ENCODE data around the gene DCLRE1C. TPM values are rescaled to one million over a fixed set of nuclear protein-coding genes. Genes with fewer than 3 reads are reported as not detected.
"Not testable (repeated sequence)": the region's sequence is repeated elsewhere in the genome, so short reads cannot be mapped to it uniquely, and the experiment has no call there.

The DCLRE1C gene
- total RNA-seq, 1 donor from 2014 or later, result 7.4 TPM

DNA sequence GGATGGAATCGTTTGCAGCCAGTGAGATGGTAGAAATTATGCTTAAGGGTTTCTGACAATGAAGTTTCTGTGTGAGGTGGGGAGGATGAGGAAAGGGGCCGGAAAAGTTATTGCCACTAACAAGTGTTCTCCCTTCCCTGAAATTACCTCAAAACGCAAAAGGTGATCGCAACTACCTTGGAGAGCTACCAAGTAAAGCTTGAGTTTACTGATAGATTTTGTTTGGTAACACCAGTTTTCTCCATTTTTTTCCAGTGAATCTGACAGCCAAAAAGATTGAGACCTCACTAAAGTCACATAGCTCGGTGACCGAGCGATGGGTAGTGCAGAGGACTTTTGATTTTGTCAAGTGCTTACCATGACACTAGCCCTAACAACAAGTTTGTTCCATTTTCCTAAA lies 73.7 kb downstream of the DCLRE1C start:
- peak; percentile 8 for DNase-seq

DNA sequence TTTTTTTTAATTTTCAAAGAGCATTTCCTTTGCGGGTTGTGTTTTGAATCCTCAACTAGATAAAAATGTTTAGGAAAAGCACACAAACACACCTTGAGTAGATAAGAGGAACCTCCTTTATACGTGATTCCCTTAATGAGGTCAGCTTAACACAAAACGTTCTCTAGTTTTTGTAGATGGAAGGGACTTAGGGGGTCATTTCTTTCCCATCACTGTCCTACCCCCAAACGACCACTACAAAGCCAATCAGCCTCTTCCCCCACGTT lies 74.0 kb downstream of the DCLRE1C start:
- DNase-seq, result no peak

DNA sequence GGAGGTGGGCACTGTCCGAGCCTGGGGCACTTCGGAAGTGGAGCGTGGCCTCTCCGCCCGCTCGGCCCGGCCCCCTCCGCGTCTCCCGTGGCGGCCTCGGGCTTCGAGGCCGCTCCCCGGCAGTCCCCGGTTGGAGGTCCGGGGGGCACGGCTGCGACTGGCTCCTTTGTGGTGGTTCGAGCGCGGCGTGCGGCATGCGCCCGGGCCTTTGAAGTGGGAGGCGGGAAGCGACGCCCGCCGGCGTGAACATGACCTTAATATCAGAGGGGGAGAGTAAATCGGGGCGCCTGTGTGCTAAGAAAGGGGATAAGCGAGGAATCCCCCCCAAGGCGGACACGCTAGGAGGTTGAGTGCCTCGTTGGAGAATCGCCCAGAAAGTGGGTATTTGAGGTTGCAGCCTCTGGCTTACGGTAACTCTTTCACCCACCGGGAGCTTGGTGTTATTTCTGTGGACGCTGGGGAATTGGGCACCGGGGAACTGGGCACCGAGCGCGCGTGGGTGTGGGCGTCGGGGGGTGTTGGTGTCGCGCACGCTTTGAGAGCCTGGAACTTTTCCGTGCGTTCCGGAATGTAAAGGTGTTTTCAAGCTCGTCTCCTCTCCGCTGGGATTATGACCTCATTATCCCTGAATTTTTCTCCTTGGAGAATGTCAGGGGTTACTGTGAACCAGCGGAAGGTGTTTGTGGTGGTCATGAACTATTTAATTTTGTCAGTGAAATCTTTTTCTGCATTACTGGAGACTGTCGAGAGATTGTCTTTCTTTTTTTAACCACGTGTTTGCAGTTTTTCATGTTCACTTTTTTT lies 74.6 kb downstream of the DCLRE1C start:
- peak; percentile 47 for DNase-seq

DNA sequence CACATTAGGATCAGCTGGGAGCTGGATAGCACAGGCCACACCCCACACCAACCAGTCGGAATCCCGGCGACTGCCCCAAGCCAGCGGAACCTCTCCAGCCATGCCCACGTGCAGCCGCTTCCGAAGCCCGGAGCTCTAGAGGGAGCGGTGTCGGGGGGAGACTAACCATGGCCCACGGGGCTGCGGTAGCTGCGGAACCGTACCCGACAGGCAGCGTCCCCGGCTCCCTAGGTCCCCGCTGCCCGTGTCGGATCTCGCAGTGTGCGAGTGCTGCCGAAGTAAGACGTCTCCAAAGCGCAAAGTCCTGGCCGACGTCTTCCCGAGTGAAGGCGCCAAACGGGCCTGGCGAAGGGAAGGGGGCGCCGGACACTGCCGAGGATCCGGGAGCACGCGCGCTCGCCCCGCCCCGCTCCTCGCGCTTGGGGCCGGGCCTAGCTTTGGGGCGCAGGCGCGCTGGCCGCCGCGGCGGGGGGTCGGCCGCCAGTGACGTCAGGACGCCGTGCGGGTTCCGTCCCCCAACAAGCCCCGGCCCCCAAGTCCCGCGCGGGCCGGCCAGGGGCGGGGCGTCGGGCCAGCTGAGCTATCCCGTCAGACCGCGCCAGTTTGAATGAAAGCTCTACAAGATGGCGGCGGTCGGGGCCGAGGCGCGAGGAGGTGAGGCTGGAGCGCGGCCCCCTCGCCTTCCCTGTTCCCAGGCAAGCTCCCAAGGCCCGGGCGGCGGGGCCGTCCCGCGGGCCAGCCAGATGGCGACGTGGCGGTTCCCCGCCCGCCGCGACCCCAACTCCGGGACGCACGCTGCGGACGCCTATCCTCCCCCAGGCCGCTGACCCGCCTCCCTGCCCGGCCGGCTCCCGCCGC lies 75.4 kb downstream of the DCLRE1C start, which contains the start of gene SUV39H2:
TSS of gene SUV39H2 (plus strand) at position 601 of the 858 bp plus-strand sequence. CDS start at position 624, 23 bp downstream.
- peak; percentile 98 for DNase-seq

DNA sequence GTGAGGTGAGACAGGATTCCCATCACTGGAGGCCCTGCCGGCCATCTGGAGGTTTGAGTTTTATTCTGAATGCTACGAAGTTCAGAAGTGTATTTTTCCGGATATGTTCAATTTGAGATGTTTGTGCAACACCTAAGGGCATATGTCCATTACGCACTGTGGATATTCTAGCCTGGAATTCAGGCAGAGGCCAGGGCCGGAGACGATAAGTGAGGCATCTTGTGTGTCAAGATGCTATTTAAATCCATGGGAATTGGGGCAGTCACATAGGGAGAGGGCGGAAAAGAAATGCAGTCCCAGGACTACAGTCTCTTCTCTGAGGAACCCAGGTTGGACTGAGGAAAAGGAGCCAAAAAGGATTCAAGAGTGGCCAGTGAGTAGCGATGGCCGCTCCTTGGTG lies 77.1 kb downstream of the DCLRE1C start:
- DNase-seq, result peak; percentile 4

DNA sequence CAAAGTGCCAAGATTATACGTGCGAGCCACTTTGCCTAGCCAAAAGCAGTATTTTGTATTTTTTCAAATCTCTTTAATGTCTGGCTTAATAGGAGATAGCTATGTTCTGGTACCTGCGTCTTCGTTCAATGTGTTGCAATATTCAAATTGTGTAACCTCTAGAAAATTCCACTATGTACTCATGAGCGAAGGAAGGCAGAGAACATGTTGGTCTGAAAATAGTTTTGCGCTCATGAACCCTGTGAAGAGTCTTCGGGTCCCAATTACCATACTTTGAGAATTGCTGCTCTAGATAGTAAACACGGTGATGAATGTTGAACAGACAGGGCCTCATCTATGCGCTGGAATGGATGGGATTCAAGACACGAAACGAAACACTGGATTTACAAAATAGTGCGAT lies 78.0 kb downstream of the DCLRE1C start:
- DNase-seq, result no peak

DNA sequence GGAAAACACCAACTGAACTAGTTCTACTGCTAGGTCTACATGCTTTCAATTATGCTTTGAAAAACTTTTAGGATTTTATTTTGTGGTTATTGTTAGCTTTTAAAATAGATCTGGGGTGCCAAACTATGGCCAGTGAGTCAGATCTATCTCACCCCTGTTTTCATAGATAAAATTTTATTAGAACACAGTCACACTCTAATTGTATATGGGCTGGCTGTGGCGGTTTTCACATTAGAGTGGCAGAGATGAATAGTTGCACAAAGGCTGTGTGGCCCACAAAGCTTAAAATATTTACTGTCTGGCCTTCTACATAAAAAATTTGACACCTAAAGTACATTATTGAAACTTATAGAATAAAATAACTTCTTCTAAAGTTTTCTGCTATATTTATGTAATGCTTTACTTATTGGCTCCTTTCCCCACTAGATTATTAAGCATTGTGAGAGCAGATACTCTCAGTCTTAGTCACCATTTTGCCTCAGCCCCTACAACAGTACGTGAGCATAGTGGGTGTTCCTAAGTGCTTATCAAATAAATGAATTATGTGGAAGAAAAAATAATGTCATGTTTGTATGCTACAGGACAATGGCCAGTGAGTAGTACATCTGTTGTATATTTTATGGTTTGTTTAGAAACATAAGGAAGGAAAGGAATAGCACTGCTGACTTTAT lies 80.7 kb downstream of the DCLRE1C start:
- DNase-seq, result no peak

DNA sequence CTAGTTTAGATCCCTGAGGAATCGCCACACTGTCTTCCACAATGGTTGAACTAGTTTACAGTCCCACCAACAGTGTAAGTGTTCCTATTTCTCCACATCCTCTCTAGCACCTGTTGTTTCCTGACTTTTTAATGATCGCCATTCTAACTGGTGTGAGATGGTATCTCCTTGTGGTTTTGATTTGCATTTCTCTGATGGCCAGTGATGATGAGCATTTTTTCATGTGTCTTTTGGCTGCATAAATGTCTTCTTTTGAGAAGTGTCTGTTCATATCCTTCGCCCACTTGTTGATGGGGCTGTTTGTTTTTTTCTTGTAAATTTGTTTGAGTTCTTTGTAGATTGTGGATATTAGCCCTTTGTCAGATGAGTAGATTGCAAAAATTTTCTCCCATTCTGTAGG lies 89.0 kb downstream of the DCLRE1C start:
- not testable (repeated sequence) for DNase-seq

DNA sequence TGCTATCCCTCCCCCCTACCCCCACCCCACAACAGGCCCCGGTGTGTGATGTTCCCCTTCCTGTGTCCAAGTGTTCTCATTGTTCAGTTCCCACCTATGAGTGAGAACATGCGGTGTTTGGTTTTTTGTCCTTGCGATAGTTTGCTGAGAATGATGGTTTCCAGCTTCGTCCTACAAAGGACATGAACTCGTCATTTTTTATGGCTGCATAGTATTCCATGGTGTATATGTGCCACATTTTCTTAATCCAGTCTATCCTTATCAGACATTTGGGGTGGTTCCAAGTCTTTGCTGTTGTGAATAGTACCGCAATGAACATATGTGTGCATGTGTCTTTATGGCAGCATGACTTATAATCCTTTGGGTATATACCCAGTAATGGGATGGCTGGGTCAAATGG lies 89.4 kb downstream of the DCLRE1C start:
- not testable (repeated sequence) for DNase-seq

DNA sequence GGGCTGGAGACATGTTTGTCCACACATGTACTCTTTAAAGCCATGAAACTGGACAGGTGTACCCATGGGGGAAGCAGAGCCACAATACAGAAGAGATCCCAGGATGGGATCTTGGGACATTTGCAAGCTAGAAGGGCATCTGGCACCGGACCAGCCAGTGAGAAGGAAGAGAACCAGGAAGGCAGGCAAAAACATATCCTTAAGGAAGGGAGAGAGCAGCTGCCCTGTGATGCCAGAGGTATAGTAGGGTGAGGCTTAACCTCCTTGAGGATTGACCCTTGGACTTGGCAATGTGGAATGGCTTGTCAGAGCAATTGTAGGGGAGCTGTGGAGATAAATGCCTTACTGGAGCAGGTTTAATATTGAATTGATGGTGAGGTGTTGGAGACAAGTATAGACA lies 93.1 kb downstream of the DCLRE1C start:
- DNase-seq, result no peak

DNA sequence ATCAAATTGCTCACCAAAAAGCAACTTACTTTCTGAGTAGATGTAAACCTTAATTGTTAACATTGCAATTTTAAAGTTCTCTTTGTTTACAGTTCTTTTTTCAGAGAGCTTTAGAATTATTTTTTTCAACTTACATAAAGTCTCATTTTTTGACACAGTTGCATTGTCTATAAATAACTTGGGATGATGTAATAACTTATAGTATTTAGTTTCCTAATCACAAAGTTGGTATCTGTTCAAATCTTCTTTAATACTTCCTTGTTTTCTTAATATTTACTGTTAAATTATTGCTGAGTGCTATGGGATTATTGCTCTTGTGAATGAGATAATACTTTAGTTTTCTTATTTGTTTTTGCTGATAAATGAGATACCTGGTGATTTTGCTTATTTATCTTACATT lies 94.1 kb downstream of the DCLRE1C start:
- no peak for DNase-seq

DNA sequence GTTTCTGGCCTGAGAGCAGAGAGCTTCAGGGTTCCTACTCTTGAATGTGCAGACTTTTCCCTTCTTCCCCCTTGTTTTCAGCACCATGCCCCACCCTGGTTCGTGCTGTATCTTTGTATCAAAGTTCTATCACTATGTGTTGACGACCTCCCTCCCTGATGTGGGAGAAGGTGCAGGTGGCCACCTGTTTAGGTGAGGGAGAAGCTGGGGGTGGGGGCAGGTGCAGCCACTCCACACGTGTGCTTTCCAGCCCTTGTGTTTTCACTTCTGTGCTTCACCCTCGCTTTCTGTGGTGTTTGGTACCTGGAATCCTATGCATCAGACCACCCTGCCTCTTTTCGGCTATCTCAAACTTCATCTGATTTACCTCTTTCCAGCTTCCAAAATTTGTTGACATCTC lies 94.9 kb downstream of the DCLRE1C start:
- no peak for DNase-seq

DNA sequence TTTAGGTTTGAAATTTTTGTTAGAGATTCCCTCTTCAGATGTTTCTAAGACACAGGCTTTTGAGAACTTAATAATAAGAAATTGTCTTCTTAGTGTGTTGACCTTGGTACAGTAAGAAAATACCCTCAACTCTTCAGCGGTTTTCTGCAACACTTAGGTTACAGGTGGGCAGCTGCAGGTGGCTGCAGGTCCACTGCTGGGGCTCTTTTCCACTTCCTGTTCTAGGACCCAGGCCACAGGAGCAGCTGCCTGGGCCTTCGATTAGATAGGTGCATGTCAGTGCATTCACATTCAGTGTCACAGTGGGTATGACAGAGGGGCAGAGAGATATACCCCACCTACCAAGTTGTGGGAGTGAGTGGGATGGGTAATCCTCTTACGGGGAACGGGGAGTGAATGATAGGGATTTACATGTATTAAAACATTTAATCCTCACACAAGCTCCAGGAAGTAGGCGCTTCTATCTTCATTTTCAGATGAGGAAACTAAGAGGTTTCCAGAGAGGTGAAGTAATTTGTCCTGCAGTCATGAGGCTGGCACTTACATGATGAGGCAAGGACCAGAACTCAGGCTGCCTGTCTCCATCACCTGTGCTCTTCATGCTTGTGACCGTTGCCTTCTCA lies 95.4 kb downstream of the DCLRE1C start:
- no peak for DNase-seq

DNA sequence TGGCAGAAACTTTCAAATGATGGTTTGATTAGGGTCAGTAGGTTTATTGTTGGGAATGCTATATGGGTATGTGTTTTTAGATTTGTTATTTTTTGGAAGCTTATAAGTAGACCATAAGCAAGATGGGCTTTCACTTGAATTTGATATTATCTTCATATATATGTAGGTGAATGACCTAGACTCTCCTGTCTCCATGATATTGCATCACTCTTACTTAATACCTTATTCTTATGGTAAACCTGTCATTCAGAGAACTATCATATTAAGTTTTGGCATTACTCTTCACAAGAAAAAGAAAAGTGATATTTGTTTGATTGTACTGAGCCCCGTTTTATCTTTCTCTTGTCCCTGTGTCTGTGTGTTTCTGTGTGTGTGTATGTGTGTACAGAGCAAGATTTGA lies 98.4 kb downstream of the DCLRE1C start:
- no peak for DNase-seq

DNA sequence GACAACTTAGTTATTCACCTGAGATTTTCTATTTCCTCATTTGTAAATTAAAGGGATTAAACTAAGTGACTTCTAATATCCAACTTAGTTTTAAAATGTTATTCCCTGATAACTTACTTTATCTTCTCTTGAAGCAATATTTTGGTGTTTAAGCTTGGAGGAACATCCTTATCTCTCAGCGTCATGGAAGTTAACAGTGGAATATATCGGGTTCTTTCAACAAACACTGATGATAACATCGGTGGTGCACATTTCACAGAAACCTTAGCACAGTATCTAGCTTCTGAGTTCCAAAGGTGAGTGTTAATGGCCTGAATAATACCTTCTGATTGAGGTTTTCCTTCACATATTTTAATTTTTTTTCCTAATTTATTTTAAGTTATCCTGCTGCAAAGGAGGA lies 101.7 kb downstream of the DCLRE1C start:
- no peak for DNase-seq

Other genes starting within 250 kb of the DCLRE1C start
- gene FAM107B, start 179.2 kb downstream of the DCLRE1C start, total RNA-seq, result 36.6 TPM
- 4.8 TPM for gene CDNF, start 116.1 kb downstream of the DCLRE1C start, total RNA-seq
- 12.5 TPM for gene HSPA14, start 115.8 kb downstream of the DCLRE1C start, total RNA-seq
- gene MSANTD7, start 115.8 kb downstream of the DCLRE1C start, total RNA-seq, result 17.3 TPM
- 16.6 TPM for gene SUV39H2, start 75.2 kb downstream of the DCLRE1C start, total RNA-seq
- gene MEIG1, start 5.3 kb upstream of the DCLRE1C start, total RNA-seq, result not detected
- gene OLAH, start 89.8 kb upstream of the DCLRE1C start, total RNA-seq, result not detected
- 1.0 TPM for gene ACBD7, start 134.7 kb upstream of the DCLRE1C start, total RNA-seq
- 7.2 TPM for gene RPP38, start 143.3 kb upstream of the DCLRE1C start, total RNA-seq
- 20.2 TPM for gene NMT2, start 214.6 kb upstream of the DCLRE1C start, total RNA-seq